ENCODE data around the gene MPPED2. TPM values are rescaled to one million over a fixed set of nuclear protein-coding genes. Genes with fewer than 3 reads are reported as not detected.
A peak's percentile ranks its signal among the peaks of the same experiment; 100 is the strongest.

MPPED2 gene
- total and polyA plus RNA-seq, 8 donors = 2.0 to 5.0 (median 3.8) TPM

GRCh38 chr11:30526558-30526957 lies 59.6 kb downstream of the MPPED2 start:
- Histone ChIP-seq H3K27me3 (no peaks in the 10 kb centered on the region), H3K36me3 (no peaks in the 10 kb centered on the region), H3K4me3 (no peak overlapping the region), H3K9me3 (no peaks in the 10 kb centered on the region), H3K27ac (no peak overlapping the region), H3K4me1 (peaks cover 0 to 2% (median 0%) of the 10 kb centered on the region in 3 donors)
- intact Hi-C loops (cut with DNase I) = no loop called here
- WGBS, 2 donors = 29 to 33% methylated on average over 3 of the region's 3 CpGs
- FAIRE-seq = no peak
- TF ChIP-seq CTCF (IDR thresholded peaks at IDR 0.05) = no peak
- ATAC-seq = peak in 2 of 4 donors; percentile 18 to 58
- no peak for DNase-seq

- Histone ChIP-seq H3K36me3 (no peaks in the 10 kb centered on the region), H3K27me3 (no peaks in the 10 kb centered on the region), H3K4me1 (peaks cover 0 to 6% (median 0%) of the 10 kb centered on the region in 3 donors), H3K27ac (no peak overlapping the region), H3K4me3 (no peak overlapping the region), H3K9me3 (no peaks in the 10 kb centered on the region)
- ATAC-seq (no peak), FAIRE-seq (no peak), DNase-seq (no peak)
- no peak for TF ChIP-seq CTCF (IDR thresholded peaks at IDR 0.05)
- 82 to 84% methylated on average over 9 of the region's 9 CpGs for whole genome bisulfite sequencing, 2 donors
- intact Hi-C loops (cut with DNase I) = no loop called here
Observed at GRCh38 chr11:30522536-30523243, 63.5 kb downstream of the MPPED2 start.

GRCh38 chr11:30521297-30522071 lies 64.7 kb downstream of the MPPED2 start:
- 28 to 34% methylated on average over 8 of the region's 8 CpGs for WGBS, 2 donors
- Histone ChIP-seq H3K9me3 (no peaks in the 10 kb centered on the region), H3K27me3 (no peaks in the 10 kb centered on the region), H3K4me3 (no peak overlapping the region), H3K4me1 (peaks cover 0 to 6% (median 0%) of the 10 kb centered on the region in 3 donors), H3K27ac (no peak overlapping the region), H3K36me3 (no peaks in the 10 kb centered on the region)
- no peak for TF ChIP-seq CTCF (IDR thresholded peaks at IDR 0.05)
- intact Hi-C loops (cut with DNase I) = no loop called here
- ATAC-seq (peak in 3 of 4 donors; percentile 30 to 38 (median 34)), DNase-seq (no peak), FAIRE-seq (no peak)

- no peak overlapping the region for H3K27ac ChIP-seq
- no peak overlapping the region for H3K4me3 ChIP-seq
- no peaks in the 10 kb centered on the region for H3K27me3 ChIP-seq
- TF ChIP-seq CTCF (IDR thresholded peaks at IDR 0.05) = no peak
- H3K9me3 ChIP-seq = no peaks in the 10 kb centered on the region
- ATAC-seq (no peak), DNase-seq (no peak), FAIRE-seq (no peak)
- 75 to 86% methylated on average over 1 of the region's 1 CpG for WGBS, 2 donors
- H3K36me3 ChIP-seq = no peaks in the 10 kb centered on the region
- intact Hi-C loops (cut with DNase I) = no loop called here
- H3K4me1 ChIP-seq = no peaks in the 10 kb centered on the region
Observed at GRCh38 chr11:30513087-30513486, 73.1 kb downstream of the MPPED2 start.

GRCh38 chr11:30511408-30511807 lies 74.7 kb downstream of the MPPED2 start:
- no peaks in the 10 kb centered on the region for H3K9me3 ChIP-seq
- ATAC-seq (no peak), FAIRE-seq (no peak), DNase-seq (no peak)
- H3K36me3 ChIP-seq = no peaks in the 10 kb centered on the region
- intact Hi-C loops (cut with DNase I) = no loop called here
- no peak for TF ChIP-seq CTCF (IDR thresholded peaks at IDR 0.05)
- H3K27ac ChIP-seq = no peak overlapping the region
- no peaks in the 10 kb centered on the region for H3K4me1 ChIP-seq
- no peaks in the 10 kb centered on the region for H3K27me3 ChIP-seq
- 73 to 77% methylated on average over 4 of the region's 4 CpGs for WGBS, 2 donors
- H3K4me3 ChIP-seq = no peak overlapping the region

Data from pancreas (tissue), 10 donors.